Liver (tissue), 9 donors: Measurements from ENCODE around the gene GNA14. TPM values are rescaled to one million over a fixed set of nuclear protein-coding genes. Genes with fewer than 3 reads are reported as not detected.

Experiments used
- DNase-seq: peaks from one replicate; pipeline ENCODE4 v3.0.0-alpha.2; 2017; ENCODE audit warnings: low spot score
- H3K27ac ChIP-seq, 2 donors: one replicate each; pipeline ENCODE4 v1.7.0; 2013; ENCODE audit warnings: inconsistent platforms in 2 of 2, low read length in 2 of 2, control low read depth in 1 of 2, low read depth in 1 of 2, mild to moderate bottlenecking in 1 of 2
- H3K27me3 ChIP-seq, 4 donors: one replicate each; pipeline versions ENCODE4 v1.6.1 to v1.7.0; 2013; ENCODE audit warnings: low read length in 3 of 4, inconsistent platforms in 1 of 4, mild to moderate bottlenecking in 1 of 4, moderate library complexity in 1 of 4; ENCODE audit not compliant: control insufficient read depth in 4 of 4, insufficient read depth in 4 of 4
- H3K36me3 ChIP-seq, 4 donors: one replicate each; pipeline versions ENCODE4 v1.6.1 to v1.7.0; 2013; ENCODE audit warnings: low read length in 3 of 4, mild to moderate bottlenecking in 3 of 4, low read depth in 1 of 4, moderate library complexity in 1 of 4; ENCODE audit not compliant: control insufficient read depth in 4 of 4, insufficient read depth in 3 of 4
- H3K4me1 ChIP-seq, 4 donors: one replicate each; pipeline versions ENCODE4 v1.6.1 to v1.7.0; 2013; ENCODE audit warnings: low read length in 3 of 4, mild to moderate bottlenecking in 3 of 4, moderate library complexity in 1 of 4; ENCODE audit not compliant: control insufficient read depth in 4 of 4, insufficient read depth in 4 of 4
- H3K4me3 ChIP-seq, 3 donors: one replicate each; pipeline versions ENCODE4 v1.6.1 to v1.7.0; 2013; ENCODE audit warnings: low read length in 3 of 3, control low read depth in 1 of 3, low read depth in 1 of 3, mild to moderate bottlenecking in 1 of 3
- H3K9ac ChIP-seq, 2 donors: one replicate each; pipeline ENCODE4 v1.7.0; 2013; ENCODE audit warnings: low read length in 2 of 2, mild to moderate bottlenecking in 2 of 2, moderate library complexity in 2 of 2, control low read depth in 1 of 2, low read depth in 1 of 2
- H3K9me3 ChIP-seq, 4 donors: one replicate each; pipeline versions ENCODE4 v1.6.1 to v1.7.0; 2013; ENCODE audit warnings: low read length in 3 of 4; ENCODE audit not compliant: control insufficient read depth in 4 of 4
- ATF3 ChIP-seq: IDR thresholded peaks from 2 replicates; pipeline ENCODE4 v1.6.1; 2016; ENCODE audit warnings: antibody characterized with exemption
- CTCF ChIP-seq: fragments of 150-350 bp; IDR thresholded peaks from 2 replicates; pipeline ENCODE4 v1.5.1; 2017; ENCODE audit warnings: improper control_type of control experiment, low read depth, low read length; ENCODE audit not compliant: missing input control
- EGR1 ChIP-seq, 2 donors: IDR thresholded peaks; 2 replicates each; pipeline ENCODE4 v1.6.1; 2016 to 2018; ENCODE audit warnings: antibody characterized with exemption in 2 of 2, low read depth in 2 of 2
- FOXA1 ChIP-seq: IDR thresholded peaks from 2 replicates; pipeline ENCODE4 v1.6.1; 2016; ENCODE audit warnings: antibody characterized with exemption
- FOXA2 ChIP-seq: IDR thresholded peaks from 2 replicates; pipeline ENCODE4 v1.6.1; 2016; ENCODE audit warnings: antibody characterized with exemption
- GABPA ChIP-seq, 2 donors: IDR thresholded peaks in 1 of 2; conservative IDR thresholded peaks in 1 of 2; 2 replicates each; pipeline ENCODE4 v1.6.1; 2016; ENCODE audit warnings: antibody characterized with exemption in 2 of 2, mild to moderate bottlenecking in 1 of 2, moderate library complexity in 1 of 2
- HNF4A ChIP-seq, 2 donors: conservative IDR thresholded peaks; 2 replicates each; pipeline ENCODE4 v1.6.1; 2016; ENCODE audit warnings: antibody characterized with exemption in 2 of 2, mild to moderate bottlenecking in 2 of 2
- HNF4G ChIP-seq: IDR thresholded peaks from 2 replicates; pipeline ENCODE4 v1.6.1; 2016; ENCODE audit warnings: antibody characterized with exemption
- JUND ChIP-seq, 2 donors: IDR thresholded peaks; 2 replicates each; pipeline ENCODE4 v1.6.1; 2016; ENCODE audit warnings: antibody characterized with exemption in 2 of 2
- NR2F2 ChIP-seq: IDR thresholded peaks from 2 replicates; pipeline ENCODE4 v1.6.1; 2016; ENCODE audit warnings: antibody characterized with exemption
- RAD21 ChIP-seq, 2 donors: IDR thresholded peaks; 2 replicates each; pipeline ENCODE4 v1.6.1; 2016; ENCODE audit warnings: antibody characterized with exemption in 2 of 2, mild to moderate bottlenecking in 2 of 2
- RXRA ChIP-seq, 2 donors: IDR thresholded peaks; 2 replicates each; pipeline ENCODE4 v1.6.1; 2017 to 2018; ENCODE audit warnings: antibody characterized with exemption in 2 of 2, mild to moderate bottlenecking in 1 of 2
- SP1 ChIP-seq: IDR thresholded peaks from 2 replicates; pipeline ENCODE4 v1.6.1; 2018; ENCODE audit warnings: antibody characterized with exemption, mild to moderate bottlenecking
- TAF1 ChIP-seq: conservative IDR thresholded peaks from 2 replicates; pipeline ENCODE4 v1.6.1; 2016; ENCODE audit warnings: antibody characterized with exemption, mild to moderate bottlenecking
- YY1 ChIP-seq: IDR thresholded peaks from 2 replicates; pipeline ENCODE4 v1.6.1; 2016; ENCODE audit warnings: antibody characterized with exemption, mild to moderate bottlenecking
- ZBTB33 ChIP-seq: IDR thresholded peaks from 2 replicates; pipeline ENCODE4 v1.6.1; 2016; ENCODE audit warnings: antibody characterized with exemption
- WGBS: extraction: QIAGEN DNeasy Blood & Tissue Kit; methylation state at CpG from one replicate; pipeline ENCODE4 v1.1.7; 2013; 5-methylcytosine and 5-hydroxymethylcytosine counted together
- polyA plus RNA-seq, 2 donors: library from polyadenylated mRNA; stranded (reverse) in 1 of 2; unstranded in 1 of 2; fragments of 200-250 nt in 1 of 2; fragments of >200 nt in 1 of 2; fragmentation: Nextera tagmentation in 1 of 2; extraction: Ambion mirVana in 1 of 2; gene quantifications; one replicate each; pipeline versions ENCODE4 v1.2.1 to v1.2.3, GENCODE V29; 2013 to 2015
- total RNA-seq, 2 donors: library from RNA; depleted of rRNA; stranded (reverse); fragments of >200 nt; gene quantifications; one replicate each; pipeline ENCODE4 v1.2.3, GENCODE V29; 2014
- TF ChIP-seq, protein P1 (sequence below): IDR thresholded peaks from 2 replicates; pipeline ENCODE4 v1.6.1; 2016; ENCODE audit warnings: antibody characterized with exemption
- donor health status: healthy.
- donor health status: healthy.
- donor health status: healthy.
- donor health status: healthy.
- donor health status: healthy.

GNA14 gene
- total and polyA plus RNA-seq, 4 donors: 1.1 to 5.4 (median 2.9) TPM

GRCh38 chr9:77386187-77386586 is 261.9 kb downstream of the GNA14 start:
- DNase-seq: no peak
- Histone ChIP-seq H3K36me3 (peaks cover 0 to 3% (median under 1%) of the 10 kb centered on the region in 4 donors), H3K4me3 (no peak overlapping the region), H3K4me1 (no peaks in the 10 kb centered on the region), H3K9ac (no peak overlapping the region), H3K27me3 (no peaks in the 10 kb centered on the region), H3K27ac (no peak overlapping the region), H3K9me3 (no peaks in the 10 kb centered on the region)
- TF ChIP-seq FOXA1: no peak
- 48% methylated on average over 1 of the region's 1 CpG for WGBS

- Histone ChIP-seq H3K9me3 (no peaks in the 10 kb centered on the region), H3K4me1 (no peaks in the 10 kb centered on the region), H3K9ac (no peak overlapping the region), H3K4me3 (no peak overlapping the region), H3K27ac (no peak overlapping the region), H3K36me3 (peaks cover 0 to 2% (median 0%) of the 10 kb centered on the region in 4 donors), H3K27me3 (no peaks in the 10 kb centered on the region)
- no peak for TF ChIP-seq EGR1 (IDR thresholded peaks at IDR 0.05; ENCODE audit: low read depth in 2 of 2)
- TF ChIP-seq GABPA (IDR thresholded peaks at IDR 0.05 in 1 of 2, conservative IDR thresholded peaks at IDR 0.05 in 1 of 2): no peak
- TF ChIP-seq FOXA2: no peak
- no peak for DNase-seq
These were observed 263.7 kb downstream of the GNA14 start for GRCh38 chr9:77384406-77384805.

DNA sequence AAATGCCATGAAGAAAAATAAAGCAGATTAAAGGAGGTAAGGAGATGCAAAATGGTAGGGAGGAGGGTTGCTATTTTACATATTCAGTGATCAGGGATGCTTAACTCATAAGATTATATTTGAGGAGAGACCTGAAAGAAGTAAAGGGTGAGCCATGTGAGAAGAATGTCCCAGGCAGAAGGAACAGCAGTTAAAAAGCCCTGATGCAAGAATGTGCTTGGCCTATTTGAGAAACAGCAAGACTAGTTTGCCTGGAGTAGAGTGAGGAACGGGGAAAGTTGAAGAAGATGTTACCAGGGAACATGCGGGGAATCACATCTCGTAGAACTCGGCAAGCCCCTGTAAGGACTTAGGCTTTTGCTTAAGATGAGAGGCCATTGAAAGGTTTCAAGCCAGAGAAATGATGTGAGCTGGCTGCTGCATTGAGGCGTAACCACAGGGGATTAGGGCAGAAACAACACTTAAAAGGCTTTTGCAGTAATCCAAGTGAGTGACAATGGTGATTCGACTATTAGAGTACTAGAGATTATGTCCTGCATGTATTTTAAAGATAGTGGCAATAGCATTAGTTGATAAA is 272.1 kb downstream of the GNA14 start:
- no peak for DNase-seq
- no peaks in the 10 kb centered on the region for H3K9me3 ChIP-seq
- no peaks in the 10 kb centered on the region for H3K27me3 ChIP-seq
- H3K27ac ChIP-seq: no peak overlapping the region
- TF ChIP-seq HNF4G: no peak
- TF ChIP-seq, protein P1, sequence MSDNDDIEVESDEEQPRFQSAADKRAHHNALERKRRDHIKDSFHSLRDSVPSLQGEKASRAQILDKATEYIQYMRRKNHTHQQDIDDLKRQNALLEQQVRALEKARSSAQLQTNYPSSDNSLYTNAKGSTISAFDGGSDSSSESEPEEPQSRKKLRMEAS: no peak
- TF ChIP-seq GABPA (IDR thresholded peaks at IDR 0.05 in 1 of 2, conservative IDR thresholded peaks at IDR 0.05 in 1 of 2): no peak
- no peak for TF ChIP-seq HNF4A (conservative IDR thresholded peaks at IDR 0.05)
- no peak for TF ChIP-seq NR2F2
- no peak for TF ChIP-seq ZBTB33
- TF ChIP-seq ATF3: no peak
- no peak for TF ChIP-seq SP1
- no peak for TF ChIP-seq RXRA (IDR thresholded peaks at IDR 0.05)
- TF ChIP-seq TAF1: no peak
- no peak for TF ChIP-seq YY1
- TF ChIP-seq FOXA1: no peak
- TF ChIP-seq RAD21 (IDR thresholded peaks at IDR 0.05): no peak
- no peak for TF ChIP-seq JUND (IDR thresholded peaks at IDR 0.05)
- no peak for TF ChIP-seq CTCF
- H3K4me1 ChIP-seq: no peaks in the 10 kb centered on the region
- H3K9ac ChIP-seq: no peak overlapping the region
- WGBS: 98% methylated on average over 6 of the region's 6 CpGs
- H3K4me3 ChIP-seq: no peak overlapping the region
- peaks cover 0 to 4% (median 1%) of the 10 kb centered on the region in 4 donors for H3K36me3 ChIP-seq
